Brain pericyte (primary cell): Measurements from ENCODE around the gene TUBD1.
A peak's percentile ranks its signal among the peaks of the same experiment; 100 is the strongest.
"Not testable (repeated sequence)": the region's sequence is repeated elsewhere in the genome, so short reads cannot be mapped to it uniquely, and the experiment has no call there.

Experiments used
- DNase-seq: peaks from one replicate; pipeline ENCODE4 v3.0.0-alpha.2; 2012; ENCODE audit warnings: low read depth, low spot score

The TUBD1 gene, protein sequence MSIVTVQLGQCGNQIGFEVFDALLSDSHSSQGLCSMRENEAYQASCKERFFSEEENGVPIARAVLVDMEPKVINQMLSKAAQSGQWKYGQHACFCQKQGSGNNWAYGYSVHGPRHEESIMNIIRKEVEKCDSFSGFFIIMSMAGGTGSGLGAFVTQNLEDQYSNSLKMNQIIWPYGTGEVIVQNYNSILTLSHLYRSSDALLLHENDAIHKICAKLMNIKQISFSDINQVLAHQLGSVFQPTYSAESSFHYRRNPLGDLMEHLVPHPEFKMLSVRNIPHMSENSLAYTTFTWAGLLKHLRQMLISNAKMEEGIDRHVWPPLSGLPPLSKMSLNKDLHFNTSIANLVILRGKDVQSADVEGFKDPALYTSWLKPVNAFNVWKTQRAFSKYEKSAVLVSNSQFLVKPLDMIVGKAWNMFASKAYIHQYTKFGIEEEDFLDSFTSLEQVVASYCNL

DNA sequence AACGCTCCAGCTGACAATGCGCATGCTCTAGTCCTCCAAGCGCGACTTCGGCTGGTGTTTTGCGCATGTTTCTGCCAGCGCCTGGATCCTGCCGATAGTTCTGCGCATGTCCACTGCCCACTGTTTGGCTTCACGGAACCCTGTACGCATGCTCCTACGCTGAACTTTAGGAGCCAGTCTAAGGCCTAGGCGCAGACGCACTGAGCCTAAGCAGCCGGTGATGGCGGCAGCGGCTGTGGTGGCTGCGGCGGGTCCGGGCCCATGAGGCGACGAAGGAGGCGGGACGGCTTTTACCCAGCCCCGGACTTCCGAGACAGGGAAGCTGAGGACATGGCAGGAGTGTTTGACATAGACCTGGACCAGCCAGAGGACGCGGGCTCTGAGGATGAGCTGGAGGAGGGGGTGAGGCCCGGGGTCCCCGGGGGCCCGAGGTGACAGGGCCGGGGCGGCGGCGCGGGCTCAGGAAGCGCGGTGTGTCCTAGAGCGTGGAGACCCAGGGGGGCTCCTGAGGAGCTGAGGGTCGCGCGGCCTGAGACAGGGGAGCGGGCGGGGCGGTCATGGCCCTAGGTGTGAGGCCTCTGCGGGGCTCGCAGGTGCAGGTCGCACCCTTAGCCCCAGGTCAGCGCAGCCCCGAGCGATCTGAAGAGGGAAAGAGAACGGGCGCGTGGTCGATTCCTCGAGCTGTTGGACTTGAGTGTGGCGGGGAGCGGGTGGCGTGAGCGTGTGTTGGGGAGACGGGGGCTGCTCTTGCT is at the start of gene TUBD1, which contains the start of gene RPS6KB1:
TUBD1 (minus strand) TSS at position 20 of the 752 bp plus-strand sequence. CDS start 1,941 bp downstream, outside the sequence.
RPS6KB1 (plus strand) TSS at position 198 of the 752 bp plus-strand sequence; CDS start at position 262, 64 bp downstream.
- DNase-seq = peak; percentile 99

DNA sequence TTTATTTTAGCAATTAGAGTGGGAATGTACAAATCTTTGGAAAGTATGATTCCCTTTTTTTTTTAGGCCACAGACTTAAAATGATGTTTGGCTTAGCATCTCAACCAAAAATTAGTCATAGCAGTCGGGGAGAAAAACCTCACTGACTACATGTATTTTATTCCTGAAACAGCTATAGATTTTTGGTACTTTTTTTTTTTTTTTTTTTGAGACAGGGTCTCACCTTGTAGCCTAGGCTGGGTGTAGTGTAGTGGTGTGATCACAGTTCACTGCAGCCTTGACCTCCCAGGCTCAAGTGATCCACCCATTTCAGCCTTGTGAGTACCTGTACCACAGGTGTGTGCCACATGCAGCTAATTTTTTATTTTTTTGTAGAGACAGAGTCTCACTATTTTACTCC is 48.4 kb upstream of the TUBD1 start:
- no peak for DNase-seq

DNA sequence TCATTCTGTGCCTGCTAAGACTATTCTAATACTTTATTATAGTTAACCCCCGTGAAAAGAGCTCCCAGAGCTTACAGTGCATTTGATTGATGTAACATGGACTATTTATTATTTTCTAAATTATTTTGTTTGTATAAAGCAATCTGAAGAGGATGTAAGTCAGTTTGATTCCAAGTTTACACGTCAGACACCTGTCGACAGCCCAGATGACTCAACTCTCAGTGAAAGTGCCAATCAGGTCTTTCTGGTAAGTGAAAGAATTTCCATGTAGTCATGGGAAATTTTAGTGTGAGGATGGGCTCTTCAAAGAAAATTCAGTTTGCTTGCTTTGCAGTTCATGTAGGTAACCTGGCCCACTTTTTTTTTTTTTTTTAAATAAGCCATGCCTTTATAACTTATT is 48.0 kb upstream of the TUBD1 start:
- not testable (repeated sequence) for DNase-seq

DNA sequence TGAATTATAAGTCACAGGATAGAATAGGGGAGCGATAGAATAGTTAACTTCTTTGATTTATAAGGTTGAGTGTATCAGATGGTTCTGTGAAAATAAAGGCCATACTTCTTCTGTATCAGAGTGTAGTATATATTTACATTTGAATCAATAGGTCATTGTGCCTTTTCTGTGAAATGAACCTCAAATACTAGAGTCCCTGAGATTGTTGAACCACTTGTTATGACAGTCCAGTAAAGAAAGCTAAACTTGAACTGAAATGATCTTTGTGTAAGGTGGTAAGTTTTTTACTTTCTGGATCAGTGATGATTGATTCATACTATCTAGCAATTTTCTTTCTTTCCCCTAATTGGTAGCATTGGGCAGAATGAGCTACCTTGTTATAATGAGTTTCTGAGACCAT is 40.6 kb upstream of the TUBD1 start:
- not testable (repeated sequence) for DNase-seq

DNA sequence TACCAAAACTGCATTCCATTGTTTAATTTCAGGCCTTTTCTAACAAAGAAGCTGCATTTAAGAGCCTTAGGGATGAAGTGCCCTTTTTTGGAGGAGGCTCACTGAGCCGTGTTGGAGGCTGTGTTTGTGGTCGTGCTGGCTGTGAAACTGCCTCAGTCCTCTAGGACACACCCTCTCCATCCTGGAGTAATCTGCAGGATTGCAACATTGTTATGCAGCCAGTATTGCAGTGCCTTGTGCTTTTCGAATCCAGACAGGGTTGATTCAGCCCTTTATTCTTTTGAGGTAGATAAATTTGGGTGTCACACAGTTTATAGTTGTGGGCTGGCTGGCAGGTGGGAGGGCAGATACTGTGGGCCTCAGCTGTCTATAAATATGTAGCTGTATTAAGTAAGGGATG is 38.0 kb upstream of the TUBD1 start:
- not testable (repeated sequence) for DNase-seq

DNA sequence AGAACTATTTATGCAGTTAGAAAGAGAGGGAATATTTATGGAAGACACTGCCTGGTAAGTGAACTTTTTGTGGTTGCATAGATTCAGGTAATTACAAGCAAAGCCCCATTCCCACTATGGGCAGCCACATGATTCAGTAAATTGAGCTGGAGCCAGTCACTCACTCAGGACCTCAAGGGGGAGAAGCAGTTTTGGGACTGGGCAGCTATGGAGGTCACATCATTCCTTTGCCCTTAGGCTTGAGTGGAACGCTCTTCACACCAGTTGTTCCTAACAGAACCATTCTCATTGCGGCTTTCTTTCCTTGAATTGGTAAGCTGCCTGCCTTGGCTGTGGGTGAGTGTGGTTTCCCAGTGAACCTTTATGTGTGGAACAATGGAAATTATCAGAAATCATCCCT is 37.4 kb upstream of the TUBD1 start:
- not testable (repeated sequence) for DNase-seq

DNA sequence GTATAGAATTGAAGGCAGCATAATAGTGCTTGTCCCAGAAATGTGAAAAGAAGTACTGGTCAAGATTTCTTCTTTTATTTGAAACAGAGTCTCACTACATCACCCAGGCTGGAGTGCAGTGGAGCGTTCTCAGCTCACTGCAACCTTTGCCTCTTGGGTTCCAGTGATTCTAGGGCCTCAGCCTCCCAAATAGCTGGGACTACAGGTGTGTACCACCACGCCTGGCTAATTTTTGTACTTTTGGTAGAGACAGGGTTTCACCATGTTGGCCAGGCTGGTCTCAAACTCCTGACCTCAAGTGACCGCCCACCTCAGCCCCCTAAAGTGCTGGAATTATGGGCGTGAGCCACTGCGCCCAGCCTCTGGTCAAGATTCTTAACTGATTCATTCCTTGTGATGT is 27.9 kb upstream of the TUBD1 start:
- not testable (repeated sequence) for DNase-seq

DNA sequence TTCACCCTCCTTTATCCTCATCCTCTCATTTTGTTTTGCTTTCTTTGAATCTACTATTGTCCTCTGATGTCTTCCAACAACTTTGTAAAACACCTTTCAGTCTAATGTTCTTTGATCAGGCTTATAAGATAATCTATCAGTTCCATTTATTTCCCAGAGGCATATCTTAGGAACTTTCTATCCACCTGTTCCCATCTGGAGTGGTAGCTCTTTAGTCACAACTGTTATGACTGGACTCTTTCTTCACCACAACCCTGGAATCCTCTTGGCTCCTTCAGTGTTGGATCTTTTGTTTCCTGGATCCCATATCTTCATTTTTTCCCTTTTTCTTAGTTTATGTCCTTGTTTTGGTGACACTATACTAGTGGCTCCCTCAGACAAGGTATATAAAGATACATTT is 23.7 kb upstream of the TUBD1 start:
- DNase-seq = no peak

DNA sequence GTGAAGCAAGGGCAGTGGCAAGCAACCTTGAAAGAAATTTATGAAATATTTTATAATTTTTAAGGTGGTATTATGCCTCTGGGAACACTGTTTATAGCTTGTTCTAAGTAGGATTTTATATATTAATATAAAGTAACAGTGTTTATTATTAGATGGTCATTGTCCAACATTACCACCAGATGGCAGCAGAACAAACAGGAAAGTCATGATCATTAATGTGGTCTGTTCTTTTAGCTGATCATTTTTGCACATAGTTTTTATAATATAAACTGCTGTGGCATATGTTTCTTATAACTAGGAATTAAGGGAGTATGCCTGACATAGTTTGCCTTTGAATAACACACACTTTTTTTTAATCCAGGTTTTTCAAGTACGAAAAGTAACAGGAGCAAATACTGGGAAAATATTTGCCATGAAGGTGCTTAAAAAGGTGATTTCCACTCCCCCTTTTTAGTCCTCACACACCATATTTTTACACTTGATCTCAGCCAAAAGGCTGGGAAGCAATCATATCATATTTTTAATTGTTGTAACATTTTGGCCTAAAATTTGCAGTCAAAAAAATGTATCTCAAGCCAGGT is 21.6 kb upstream of the TUBD1 start:
- no peak for DNase-seq

DNA sequence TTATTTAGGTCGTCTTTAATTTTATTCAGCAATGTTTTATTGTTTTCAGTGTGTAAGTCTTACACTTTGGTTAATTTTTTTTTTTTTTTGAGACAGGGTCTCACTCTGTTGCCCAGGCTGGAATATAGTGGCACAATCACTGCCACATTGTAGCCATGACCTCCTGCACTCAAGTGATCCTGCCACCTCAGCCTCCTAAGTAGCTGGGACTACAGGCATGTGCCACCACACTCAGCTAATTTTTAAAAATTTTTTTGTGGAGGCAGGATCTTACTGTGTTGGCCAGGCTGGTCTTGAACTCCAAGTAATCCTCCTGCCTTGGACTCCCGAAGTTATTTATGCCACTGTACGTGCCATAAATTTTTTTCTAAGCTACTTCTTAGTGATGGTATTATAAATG is 14.7 kb upstream of the TUBD1 start:
- no peak for DNase-seq

DNA sequence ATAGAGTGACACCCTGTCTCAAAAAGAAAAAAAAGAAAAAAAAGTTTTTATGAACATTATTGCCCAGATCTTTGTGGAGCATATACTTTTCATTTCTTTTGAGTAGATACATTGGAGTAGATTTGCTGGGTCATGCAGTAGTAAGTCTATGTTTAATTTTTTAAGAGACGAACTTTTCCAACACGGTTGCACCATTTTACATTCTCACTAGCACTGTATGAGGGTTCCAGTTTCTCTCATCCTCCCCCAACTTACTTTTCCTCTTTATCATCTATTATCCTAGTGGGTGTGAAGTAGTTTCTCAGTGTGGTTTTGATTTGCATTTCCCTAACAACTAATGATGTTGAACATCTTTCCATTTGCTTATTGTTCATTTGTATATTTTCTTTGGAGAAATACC is 10.7 kb upstream of the TUBD1 start:
- DNase-seq = no peak

DNA sequence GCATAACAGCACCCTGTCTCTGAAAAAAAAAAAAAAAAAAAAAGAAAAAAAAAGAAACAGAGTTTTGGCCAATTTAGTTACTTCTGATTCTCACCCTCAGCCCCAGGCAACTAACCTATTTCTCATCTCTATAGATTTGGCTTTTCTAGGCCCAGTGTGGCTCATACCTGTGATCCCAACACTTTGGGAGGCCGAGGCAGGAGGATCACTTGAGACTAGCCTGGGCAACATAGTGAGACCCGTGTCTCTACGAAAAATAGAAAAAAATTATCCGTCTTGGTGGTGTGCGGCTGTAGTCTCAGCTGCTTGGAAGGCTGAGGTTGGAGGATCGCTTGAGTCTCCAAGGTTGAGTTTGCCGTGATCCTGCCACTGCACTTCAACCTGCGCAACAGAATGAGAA is 8.9 kb upstream of the TUBD1 start:
- no peak for DNase-seq

DNA sequence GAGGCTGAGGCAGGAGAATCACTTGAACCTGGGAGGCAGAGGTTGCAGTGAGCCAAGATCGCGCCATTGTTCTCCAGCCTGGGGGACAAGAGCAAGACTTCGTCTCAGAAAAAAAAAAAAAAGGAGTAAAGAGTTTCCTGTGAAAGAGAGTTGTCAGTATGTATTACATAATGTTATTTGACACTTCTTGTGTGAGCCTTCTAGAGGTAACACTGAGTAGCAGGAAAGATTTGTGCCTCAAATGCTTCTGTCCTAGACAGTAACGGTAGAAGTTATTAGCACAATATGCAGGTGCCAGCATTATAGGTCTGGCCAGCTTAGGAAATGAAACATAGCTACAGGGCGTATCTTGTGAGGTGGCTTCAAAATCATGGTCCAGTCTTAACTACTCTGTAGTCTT is 6.4 kb upstream of the TUBD1 start:
- DNase-seq = no peak

DNA sequence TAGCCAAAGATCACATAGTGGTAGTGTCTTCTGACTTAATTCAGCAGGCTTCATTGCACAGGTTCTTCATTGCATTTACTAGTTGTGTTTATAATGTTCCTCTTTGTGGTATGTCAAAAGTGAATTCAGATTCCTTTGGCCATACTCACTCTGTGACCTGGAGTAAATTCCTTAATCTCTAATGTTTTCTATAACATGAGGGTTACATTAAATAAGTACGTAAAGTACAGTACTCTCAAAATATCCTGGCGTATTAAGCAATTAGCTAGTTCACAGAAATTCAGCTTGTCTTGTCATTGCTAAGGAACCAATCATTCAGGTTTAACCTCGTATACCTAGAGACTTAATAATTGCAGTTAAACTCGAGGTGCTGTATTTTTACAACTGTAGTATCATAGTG is 4.3 kb upstream of the TUBD1 start:
- DNase-seq = no peak

DNA sequence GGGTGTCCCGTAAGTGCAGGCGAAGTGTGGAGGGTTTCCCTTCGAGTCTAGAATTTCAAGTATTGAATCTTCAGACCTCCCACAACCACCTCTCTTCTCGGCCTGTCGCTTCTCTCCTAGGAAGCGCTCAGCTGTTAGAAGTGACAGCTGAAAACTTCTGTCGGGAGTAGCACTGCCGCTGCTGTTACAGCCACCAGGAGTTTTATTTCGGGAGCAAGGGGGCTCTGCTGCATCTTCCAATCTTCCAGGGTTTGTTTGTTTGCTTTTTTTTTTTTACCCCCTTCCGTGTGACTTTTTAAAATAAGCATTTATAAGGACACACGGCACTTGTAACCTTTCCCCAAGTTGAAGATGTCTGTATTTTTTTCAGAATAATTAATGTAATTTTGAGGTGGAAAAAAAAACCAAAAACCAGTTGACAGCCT is 945 bp upstream of the TUBD1 start:
- DNase-seq = no peak

DNA sequence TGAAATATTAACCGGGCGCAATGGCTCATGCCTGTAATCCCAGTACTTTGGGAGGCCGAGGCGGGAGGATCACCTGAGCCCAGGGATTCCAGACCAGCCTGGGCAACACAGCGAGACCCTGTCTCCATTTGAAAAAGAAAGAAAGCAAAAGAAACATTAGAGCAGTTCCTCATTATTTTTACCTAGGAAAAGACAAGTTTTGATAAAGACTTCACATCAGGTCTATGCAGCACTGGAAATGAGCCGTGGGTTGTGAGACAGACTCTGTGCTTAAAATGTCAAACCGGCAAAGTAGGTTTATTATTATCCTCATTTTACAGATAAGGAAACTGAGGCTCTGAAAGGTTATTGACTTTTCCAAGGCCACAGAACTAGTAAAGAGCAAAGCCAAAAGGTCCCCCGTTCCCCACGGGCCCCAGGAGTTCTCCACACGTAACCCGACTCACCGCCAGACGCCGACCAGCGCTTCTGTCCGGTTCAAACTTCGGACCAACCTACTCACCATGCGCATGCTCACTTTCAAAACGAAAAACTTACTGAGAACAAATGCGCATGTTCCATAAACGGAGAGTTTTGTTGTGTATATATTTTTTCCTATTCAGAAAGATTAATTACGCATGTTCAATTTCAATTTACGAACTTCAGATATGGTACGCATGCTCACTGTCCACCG is 356 bp downstream of the TUBD1 start:
- DNase-seq = no peak

DNA sequence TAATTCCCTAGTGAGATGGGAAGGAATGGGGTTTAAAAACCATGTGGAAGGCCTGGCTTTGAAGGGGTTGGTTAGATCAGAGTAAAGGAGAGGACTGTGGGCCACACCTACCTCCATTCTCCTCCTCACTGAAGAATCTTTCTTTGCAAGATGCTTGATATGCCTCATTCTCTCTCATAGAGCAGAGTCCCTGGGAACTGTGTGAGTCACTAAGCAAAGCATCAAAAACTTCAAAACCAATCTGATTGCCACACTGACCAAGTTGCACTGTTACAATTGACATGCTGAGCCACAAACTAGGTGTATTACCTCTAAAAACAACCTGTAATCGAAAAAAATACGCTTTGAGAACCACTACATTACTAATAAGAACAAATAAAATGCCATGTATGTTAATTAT is 2.0 kb downstream of the TUBD1 start:
- DNase-seq = no peak

DNA sequence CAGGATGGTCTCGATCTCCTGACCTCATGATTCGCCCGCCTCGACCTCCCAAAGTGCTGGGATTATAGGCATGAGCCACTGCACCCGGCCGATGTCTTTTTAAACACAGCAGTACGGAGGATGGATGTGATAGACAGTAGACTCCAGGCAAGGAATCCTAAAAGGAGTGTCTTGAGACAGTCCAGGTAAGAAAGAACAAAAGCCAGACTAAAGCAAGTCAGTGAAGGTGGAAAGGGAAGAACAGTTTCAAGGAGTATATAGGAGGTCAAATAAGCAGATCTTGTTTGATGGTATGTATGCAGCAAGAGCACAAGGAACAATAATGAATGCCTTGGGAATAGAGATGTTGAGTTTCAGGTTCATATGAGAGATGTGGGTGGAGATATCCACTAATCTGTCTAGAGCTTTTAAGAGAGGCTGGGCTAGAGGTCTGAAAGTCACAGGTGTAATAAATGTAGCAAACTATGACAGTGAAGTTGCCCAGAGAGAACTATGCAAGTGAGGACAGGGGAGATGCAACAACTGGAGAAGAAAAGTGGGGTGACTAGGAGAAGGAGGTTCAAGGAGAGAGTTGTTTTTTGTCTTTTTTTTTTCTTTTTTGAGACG is 4.5 kb downstream of the TUBD1 start:
- DNase-seq = no peak

DNA sequence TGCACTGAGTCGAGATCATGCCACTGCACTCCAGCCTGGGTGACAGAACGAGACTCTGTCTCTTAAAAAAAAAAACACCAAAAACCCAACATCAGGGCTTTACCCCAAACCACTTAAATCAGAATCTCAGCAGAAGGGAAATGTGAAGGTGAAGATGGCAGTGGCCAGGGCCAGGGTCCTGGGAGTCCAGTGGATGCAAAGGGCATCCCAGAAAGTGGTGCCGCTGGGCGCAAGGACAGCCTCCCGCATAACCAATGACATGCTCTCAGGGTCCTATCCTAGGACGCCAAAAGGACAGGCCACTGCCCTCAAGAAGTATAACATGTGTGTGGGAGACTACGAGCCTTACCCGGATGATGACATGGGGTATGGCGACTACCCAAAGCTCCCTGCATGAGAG is 7.9 kb downstream of the TUBD1 start:
- no peak for DNase-seq

DNA sequence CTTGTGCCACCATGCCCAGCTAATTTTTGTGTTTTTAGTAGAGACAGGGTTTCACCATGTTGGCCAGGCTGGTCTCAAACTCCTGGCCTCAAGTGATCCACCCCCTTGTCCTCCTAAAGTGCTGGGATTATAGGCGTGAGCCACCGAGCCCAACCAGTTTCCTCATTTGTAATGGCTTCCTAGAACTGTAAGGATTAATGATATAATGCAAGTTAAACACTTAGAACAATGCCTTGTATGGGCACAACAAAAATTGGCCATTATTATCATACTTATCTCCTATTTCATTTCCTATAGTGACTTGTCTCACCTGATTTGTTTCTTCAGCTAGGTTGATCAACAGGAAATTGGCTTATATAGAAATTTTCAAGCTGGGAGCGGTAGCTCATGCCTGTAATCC is 14.1 kb downstream of the TUBD1 start:
- no peak for DNase-seq

DNA sequence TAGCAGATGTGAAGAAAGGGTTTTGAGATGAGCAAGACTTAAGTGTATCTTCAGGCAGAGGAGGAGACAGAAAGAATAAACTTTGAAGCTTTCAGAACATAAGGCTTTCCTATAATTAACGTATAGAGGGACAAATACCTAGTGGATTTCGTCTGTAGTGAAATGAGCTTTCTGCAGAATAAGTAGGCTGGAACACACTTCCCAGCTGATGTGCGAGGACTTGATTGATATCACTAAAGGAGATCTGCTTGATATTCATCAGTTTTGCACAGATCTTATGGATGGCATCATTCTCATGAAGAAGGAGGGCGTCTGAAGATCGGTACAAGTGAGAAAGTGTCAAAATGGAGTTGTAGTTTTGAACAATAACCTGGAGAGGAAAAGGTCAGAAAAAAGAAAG is 14.8 kb downstream of the TUBD1 start:
- no peak for DNase-seq
